ENCODE data around the gene RILPL2.

DNA sequence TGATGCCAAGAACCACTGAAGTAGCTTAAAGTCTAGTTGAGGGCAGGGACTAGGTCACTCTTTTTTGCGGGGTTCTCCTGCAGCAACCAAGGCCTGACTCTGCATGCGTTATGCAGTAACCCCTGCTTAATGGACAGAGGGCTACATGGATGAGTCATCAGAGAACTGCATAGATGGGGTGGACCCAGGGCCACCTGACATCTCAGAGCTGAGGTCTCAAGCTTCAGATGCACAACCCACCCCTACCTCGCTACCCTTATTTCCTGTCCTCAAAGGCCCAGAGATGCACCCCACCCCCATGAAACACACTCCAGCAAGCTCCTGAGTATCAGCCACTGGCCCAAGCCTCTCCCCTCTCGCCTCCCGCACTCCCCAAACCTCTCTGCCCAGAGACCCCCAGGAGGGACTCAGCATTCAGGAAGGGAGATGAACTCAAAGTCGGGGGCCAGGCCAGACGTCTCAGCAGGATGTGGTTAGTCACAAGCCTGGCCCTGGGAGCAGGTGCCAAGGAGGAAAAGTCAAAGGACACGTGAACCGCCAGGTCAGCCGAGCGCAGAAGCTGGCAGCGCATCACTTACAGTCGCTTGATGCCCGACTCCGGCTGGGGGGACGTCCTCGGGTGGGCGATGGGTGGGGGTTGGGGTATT lies 47.2 kb upstream of the RILPL2 start:
- TF ChIP-seq ZNF333 (CRISPR knock-in tag; IDR thresholded peaks at IDR 0.05; ENCODE audit: borderline replicate concordance) = no peak
- TF ChIP-seq, protein P1, sequence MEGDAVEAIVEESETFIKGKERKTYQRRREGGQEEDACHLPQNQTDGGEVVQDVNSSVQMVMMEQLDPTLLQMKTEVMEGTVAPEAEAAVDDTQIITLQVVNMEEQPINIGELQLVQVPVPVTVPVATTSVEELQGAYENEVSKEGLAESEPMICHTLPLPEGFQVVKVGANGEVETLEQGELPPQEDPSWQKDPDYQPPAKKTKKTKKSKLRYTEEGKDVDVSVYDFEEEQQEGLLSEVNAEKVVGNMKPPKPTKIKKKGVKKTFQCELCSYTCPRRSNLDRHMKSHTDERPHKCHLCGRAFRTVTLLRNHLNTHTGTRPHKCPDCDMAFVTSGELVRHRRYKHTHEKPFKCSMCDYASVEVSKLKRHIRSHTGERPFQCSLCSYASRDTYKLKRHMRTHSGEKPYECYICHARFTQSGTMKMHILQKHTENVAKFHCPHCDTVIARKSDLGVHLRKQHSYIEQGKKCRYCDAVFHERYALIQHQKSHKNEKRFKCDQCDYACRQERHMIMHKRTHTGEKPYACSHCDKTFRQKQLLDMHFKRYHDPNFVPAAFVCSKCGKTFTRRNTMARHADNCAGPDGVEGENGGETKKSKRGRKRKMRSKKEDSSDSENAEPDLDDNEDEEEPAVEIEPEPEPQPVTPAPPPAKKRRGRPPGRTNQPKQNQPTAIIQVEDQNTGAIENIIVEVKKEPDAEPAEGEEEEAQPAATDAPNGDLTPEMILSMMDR (CRISPR knock-in tag; IDR thresholded peaks at IDR 0.05) = no peak
- no peak for TF ChIP-seq ZBTB20 (CRISPR knock-in tag; IDR thresholded peaks at IDR 0.05; ENCODE audit: borderline replicate concordance, low read depth)
- TF ChIP-seq TGIF2 (CRISPR knock-in tag; IDR thresholded peaks at IDR 0.05) = no peak
- TF ChIP-seq TAF1 (CRISPR knock-in tag; IDR thresholded peaks at IDR 0.05) = no peak
- no peak for TF ChIP-seq CREB1 (IDR thresholded peaks at IDR 0.05)
- no peak for TF ChIP-seq CREB1 (CRISPR knock-in tag; IDR thresholded peaks at IDR 0.05)
- TF ChIP-seq ZNF777 (CRISPR knock-in tag; IDR thresholded peaks at IDR 0.05) = no peak
- no peak for TF ChIP-seq RFX5 (IDR thresholded peaks at IDR 0.05; ENCODE audit: low read depth, low read length)
- no peak for TF ChIP-seq LCORL (IDR thresholded peaks at IDR 0.05)
- TF ChIP-seq LCORL (CRISPR knock-in tag; IDR thresholded peaks at IDR 0.05) = no peak
- no peak for TF ChIP-seq IRX3 (CRISPR knock-in tag; IDR thresholded peaks at IDR 0.05; ENCODE audit: borderline replicate concordance, low read depth)
- TF ChIP-seq XRCC5 (optimal IDR thresholded peaks at IDR 0.05; ENCODE audit: low read length) = no peak

All from HepG2 (cell line).